ENCODE measurements around the gene ABCC4.

GRCh38 chr13:95123726-95124125 lies 177.5 kb downstream of the ABCC4 start:
- TF ChIP-seq ZNF433 (tag by site-specific recombination; IDR thresholded peaks at IDR 0.05; ENCODE audit: low read depth): no peak
- TF ChIP-seq ZBTB20 (tag by site-specific recombination; IDR thresholded peaks at IDR 0.05): no peak
- TF ChIP-seq ZNF354C (tag by site-specific recombination; IDR thresholded peaks at IDR 0.05; ENCODE audit: borderline replicate concordance, low read depth): no peak
